Loucy (cell line): Measurements from ENCODE around the gene OS9.

Source experiments
- H2AFZ ChIP-seq: fragments of 200-600 bp; sonication (generic); 2 replicates; pipeline ENCODE4 v1.6.0; 2016; ENCODE audit warnings: antibody characterized with exemption, mild to moderate bottlenecking, low read length, moderate library complexity
- H3F3A ChIP-seq: fragments of 200-600 bp; 2 replicates; pipeline ENCODE4 v1.6.0; 2016; ENCODE audit warnings: antibody characterized with exemption, low read depth, mild to moderate bottlenecking
- H3K27me3 ChIP-seq: fragments of 200-600 bp; sonication (generic); 2 replicates; pipeline ENCODE4 v1.6.1; 2014; ENCODE audit warnings: low read length, mild to moderate bottlenecking; ENCODE audit not compliant: insufficient read depth, poor library complexity, severe bottlenecking
- H3K36me3 ChIP-seq: fragments of 200-600 bp; sonication (generic); 2 replicates; pipeline ENCODE4 v1.6.1; 2016; ENCODE audit warnings: low read length; ENCODE audit not compliant: insufficient read depth
- H3K4me1 ChIP-seq: fragments of 200-600 bp; sonication (generic); 2 replicates; pipeline ENCODE4 v1.5.1; 2014; ENCODE audit warnings: low read length, mild to moderate bottlenecking; ENCODE audit not compliant: insufficient read depth, poor library complexity, severe bottlenecking
- H3K4me2 ChIP-seq: fragments of 200-600 bp; sonication (generic); 2 replicates; pipeline ENCODE4 v1.6.0; 2014; ENCODE audit warnings: antibody characterized with exemption, low read length, low read depth, mild to moderate bottlenecking; ENCODE audit not compliant: poor library complexity, severe bottlenecking
- H3K4me3 ChIP-seq: fragments of 200-600 bp; sonication (generic); 2 replicates; pipeline ENCODE4 v1.5.1; 2014; ENCODE audit warnings: low read length, mild to moderate bottlenecking, mixed read lengths; ENCODE audit not compliant: poor library complexity, severe bottlenecking
- H3K79me2 ChIP-seq: fragments of 200-600 bp; sonication (generic); 2 replicates; pipeline ENCODE4 v1.6.1; 2014; ENCODE audit warnings: low read length; ENCODE audit not compliant: insufficient read depth
- H3K9ac ChIP-seq: fragments of 200-600 bp; sonication (generic); 2 replicates; pipeline ENCODE4 v1.6.0; 2014; ENCODE audit warnings: mild to moderate bottlenecking, low read depth, low read length, moderate library complexity; ENCODE audit not compliant: poor library complexity, severe bottlenecking
- H3K9me2 ChIP-seq: fragments of 200-600 bp; sonication (generic); replicated peaks from 2 replicates; pipeline ENCODE4 v1.6.1; 2016; ENCODE audit warnings: low read depth, low read length, mixed read lengths
- H3K9me3 ChIP-seq: fragments of 200-600 bp; sonication (generic); 2 replicates; pipeline ENCODE4 v1.6.1; 2014; ENCODE audit warnings: mild to moderate bottlenecking, antibody characterized with exemption, low read length, low read depth; ENCODE audit not compliant: insufficient read depth
- H4K20me1 ChIP-seq: fragments of 200-600 bp; sonication (generic); 2 replicates; pipeline ENCODE4 v1.6.0; 2014; ENCODE audit warnings: antibody characterized with exemption, low read length, mild to moderate bottlenecking; ENCODE audit not compliant: insufficient read depth, poor library complexity, severe bottlenecking
- CTCF ChIP-seq: fragments of 200-600 bp; sonication (generic); conservative IDR thresholded peaks from 2 replicates; pipeline ENCODE4 v1.5.1; 2014; ENCODE audit warnings: mild to moderate bottlenecking, antibody characterized with exemption, low read length
- EZH2phosphoT487 ChIP-seq: fragments of 200-600 bp; IDR thresholded peaks from 2 replicates; pipeline ENCODE4 v1.6.1; 2018; ENCODE audit warnings: antibody characterized with exemption, mild to moderate bottlenecking, moderate library complexity, borderline replicate concordance

The OS9 gene

DNA sequence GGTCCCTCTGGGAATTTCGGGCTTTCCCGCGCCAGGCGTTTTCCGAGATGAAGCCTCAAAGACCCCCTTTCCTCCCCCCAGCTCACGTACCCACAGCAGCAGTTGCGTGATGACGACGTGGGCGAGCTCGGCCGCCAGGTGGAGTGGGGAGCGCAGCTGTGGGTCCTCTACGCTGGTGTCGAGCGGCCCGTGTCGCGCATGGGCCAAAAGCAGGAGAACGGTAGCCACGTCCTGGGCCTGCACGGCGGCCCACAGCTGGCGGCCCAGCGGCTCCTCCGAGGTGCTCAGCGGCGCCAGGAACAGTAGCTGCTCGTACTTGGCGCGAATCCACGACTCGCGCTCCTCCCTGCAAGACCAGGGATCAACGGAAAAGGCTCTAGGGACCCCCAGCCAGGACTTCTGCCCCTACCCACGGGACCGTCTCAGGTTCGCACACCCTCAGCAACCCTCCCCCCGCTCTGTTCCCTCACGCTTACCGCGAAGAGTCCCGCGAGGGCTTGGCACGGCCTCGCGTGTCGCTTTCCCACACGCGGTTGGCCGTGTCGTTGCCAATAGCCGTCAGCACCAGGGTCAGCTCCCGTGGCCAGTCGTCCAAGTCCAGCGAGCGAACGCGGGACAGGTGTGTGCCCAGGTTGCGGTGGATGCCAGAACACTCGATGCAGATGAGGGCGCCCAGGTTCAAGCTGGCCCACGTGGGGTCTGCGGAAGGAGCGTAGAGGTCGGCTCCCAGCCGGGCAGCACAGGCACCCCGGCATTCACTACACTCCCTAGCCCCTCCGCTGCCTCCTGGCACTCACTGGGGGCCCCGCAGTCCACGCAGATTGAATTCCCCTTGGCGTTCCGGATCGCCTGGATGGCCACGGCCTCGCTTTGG, 33.2 kb downstream of the OS9 start:
- Histone ChIP-seq H3K4me3 (no peak overlapping the region), H4K20me1 (no peaks in the 10 kb centered on the region), H3K4me1 (no peaks in the 10 kb centered on the region), H2AFZ (no peak overlapping the region), H3K9me2 (no peaks in the 10 kb centered on the region), H3K79me2 (no peaks in the 10 kb centered on the region), H3K9ac (no peak overlapping the region), H3K9me3 (no peaks in the 10 kb centered on the region), H3K4me2 (no peak overlapping the region), H3F3A (no peaks in the 10 kb centered on the region), H3K27me3 (no peaks in the 10 kb centered on the region), H3K36me3 (peaks cover 50% of the 10 kb centered on the region; the same call in 1 of the 2 replicates)
- TF ChIP-seq EZH2phosphoT487 (no peak), CTCF (no peak)

DNA sequence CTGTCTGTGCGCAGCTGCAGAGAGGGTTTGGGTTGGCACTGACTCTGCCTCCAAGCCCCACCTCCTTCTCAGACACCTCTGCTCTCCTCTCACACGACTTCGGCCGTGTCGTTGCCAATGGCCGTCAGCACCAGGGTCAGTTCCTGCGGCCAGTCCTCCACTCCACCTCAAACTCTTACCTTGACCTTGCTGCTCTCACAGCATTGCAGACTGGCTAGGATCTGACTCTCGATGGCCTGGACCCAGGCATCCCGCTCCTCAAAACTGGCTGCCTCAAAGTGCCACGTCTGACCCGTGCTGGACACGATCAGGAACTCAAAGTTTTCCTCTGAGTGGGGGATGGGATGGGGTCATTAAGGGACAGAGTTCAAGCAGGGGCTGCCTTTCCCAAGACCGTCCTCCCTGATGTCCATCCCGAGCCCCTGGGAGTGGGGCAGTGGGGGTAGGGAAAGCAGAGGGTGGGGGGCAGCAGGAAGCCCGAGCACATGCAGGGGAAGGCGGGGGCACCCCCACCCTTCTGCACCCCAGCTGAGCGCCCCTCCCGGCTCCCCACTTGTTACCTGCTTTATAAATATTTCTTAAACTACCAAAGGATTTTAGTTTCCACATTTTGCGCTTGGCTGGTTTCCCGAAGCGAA, 33.9 kb downstream of the OS9 start:
- Histone ChIP-seq H3K9me2 (no peaks in the 10 kb centered on the region), H3K9ac (no peak overlapping the region), H3K4me1 (no peaks in the 10 kb centered on the region), H3K9me3 (no peaks in the 10 kb centered on the region), H2AFZ (no peak overlapping the region), H3K79me2 (no peaks in the 10 kb centered on the region), H3F3A (no peaks in the 10 kb centered on the region), H3K4me3 (no peak overlapping the region), H3K4me2 (no peak overlapping the region), H3K27me3 (no peaks in the 10 kb centered on the region), H4K20me1 (no peaks in the 10 kb centered on the region), H3K36me3 (peaks cover 58% of the 10 kb centered on the region; the same call in 1 of the 2 replicates)
- TF ChIP-seq EZH2phosphoT487, result no peak
- no peak for TF ChIP-seq CTCF

DNA sequence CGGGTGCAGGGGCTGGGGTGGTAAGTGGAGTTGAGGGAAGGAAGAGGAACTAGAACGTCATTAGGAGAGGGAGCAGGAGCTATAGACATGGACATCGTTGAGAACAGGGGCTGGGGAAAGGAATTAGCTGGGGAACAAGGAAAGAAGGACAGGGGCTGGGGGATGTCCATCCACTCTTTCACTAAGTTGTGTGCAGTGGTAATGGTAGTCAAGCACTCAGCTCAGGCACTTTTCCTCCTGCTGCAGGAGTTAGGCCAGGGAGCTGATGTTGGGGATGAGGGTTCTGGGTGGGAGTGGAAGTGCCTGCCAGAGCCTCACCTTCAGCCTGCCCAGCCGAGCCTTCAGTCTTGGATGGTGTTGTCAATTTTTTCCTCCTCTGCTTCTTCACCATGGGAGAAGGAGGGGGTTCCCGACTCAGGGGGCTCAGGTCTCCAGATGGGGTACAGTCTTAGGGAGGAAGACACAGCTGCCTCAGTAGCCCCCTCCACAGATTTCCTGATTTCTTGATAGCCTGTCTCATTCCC, 35.5 kb downstream of the OS9 start:
- no peaks in the 10 kb centered on the region for H3F3A ChIP-seq
- H3K9me2 ChIP-seq, result no peaks in the 10 kb centered on the region
- H4K20me1 ChIP-seq, result no peaks in the 10 kb centered on the region
- no peak overlapping the region for H3K9ac ChIP-seq
- no peaks in the 10 kb centered on the region for H3K4me1 ChIP-seq
- no peaks in the 10 kb centered on the region for H3K79me2 ChIP-seq
- no peak overlapping the region for H2AFZ ChIP-seq
- no peak overlapping the region for H3K4me2 ChIP-seq
- no peaks in the 10 kb centered on the region for H3K9me3 ChIP-seq
- H3K27me3 ChIP-seq, result no peaks in the 10 kb centered on the region
- peaks cover 73% of the 10 kb centered on the region; the same call in 1 of the 2 replicates for H3K36me3 ChIP-seq
- no peak overlapping the region for H3K4me3 ChIP-seq
- TF ChIP-seq CTCF, result no peak
- no peak for TF ChIP-seq EZH2phosphoT487
